Measurements from ENCODE around the gene A1BG. TPM values are rescaled to one million over a fixed set of nuclear protein-coding genes. Genes with fewer than 3 reads are reported as not detected.

Gene A1BG
- total RNA-seq, 1 experiment from 2014 or later: 1.2 TPM

DNA sequence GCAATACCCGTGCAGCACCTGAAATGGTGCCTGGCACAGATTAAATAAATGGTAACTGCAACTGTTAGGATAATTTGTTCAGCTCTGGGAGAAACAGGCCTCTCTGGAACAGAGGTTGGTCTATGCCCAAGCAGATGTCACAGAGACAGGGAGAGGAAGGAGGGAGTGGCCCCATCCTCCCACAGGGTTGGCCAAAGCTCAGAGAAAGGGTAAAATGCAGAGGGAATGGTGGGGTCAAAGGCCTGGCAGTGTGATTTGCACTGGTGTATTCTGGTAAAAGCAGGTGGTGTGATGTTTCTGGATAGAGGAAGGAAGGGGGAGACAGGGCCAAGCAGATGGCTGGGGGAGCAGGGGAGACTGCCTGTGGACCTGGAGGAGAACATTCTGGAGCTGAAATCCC, 17.1 kb downstream of the A1BG start (continued):
- TF ChIP-seq SP1 (IDR thresholded peaks at IDR 0.05; ENCODE audit: low read depth) (no peak), EGR1 (IDR thresholded peaks at IDR 0.05; ENCODE audit: low read depth) (no peak)

DNA sequence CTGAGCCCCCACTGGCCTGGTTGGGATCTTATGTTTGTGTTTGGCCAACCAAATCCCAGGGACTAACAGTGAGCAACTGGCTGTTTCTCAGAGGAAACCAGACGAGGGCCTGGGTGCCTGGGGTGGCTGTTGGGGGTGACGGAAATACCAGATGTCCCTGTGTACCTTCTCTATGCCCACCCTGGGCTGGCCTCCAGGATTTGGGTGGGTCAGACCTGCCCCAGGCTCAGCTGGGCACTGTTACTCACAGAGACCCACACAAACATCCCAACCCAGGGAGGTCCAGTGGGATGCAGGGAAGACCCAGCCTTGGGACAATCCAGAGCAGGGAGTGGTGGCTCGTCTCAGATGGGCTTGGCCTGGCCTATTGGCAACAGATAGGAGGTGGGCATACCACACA, 17.7 kb downstream of the A1BG start:
- ChIA-PET RAD21 (ENCODE audit: low non-redundant PET in 1 of 2, low total read pairs in 2 of 2, uncharacterized antibody in 2 of 2, unreplicated experiment in 2 of 2) (no interaction called here), CTCF (no interaction called here), POLR2A (no interaction called here)
- intact Hi-C loops (cut with micrococcal nuclease): no loop called here
- H3K4me2 ChIP-seq (ENCODE audit: low read length): no peak overlapping the region
- H3K4me1 ChIP-seq (ENCODE audit: control insufficient read depth in 1 of 2, insufficient read depth in 2 of 2, low read length in 2 of 2): peaks cover 0 to 1% of the 10 kb centered on the region in 2 experiments; a peak in 1 of 4 replicates
- ATAC-seq (no peak), DNase-seq (ENCODE audit: low read depth, low spot score) (no peak)
- H3K9me2 ChIP-seq (ENCODE audit: insufficient read depth): no peaks in the 10 kb centered on the region
- no peaks in the 10 kb centered on the region for H3K79me2 ChIP-seq (ENCODE audit: insufficient read depth, low read length)
- no peaks in the 10 kb centered on the region for H3K27me3 ChIP-seq (ENCODE audit: insufficient read depth, low read length)
- H3K36me3 ChIP-seq (ENCODE audit: control insufficient read depth in 1 of 2, insufficient read depth in 2 of 2, low read length in 2 of 2): peaks cover 0 to 21% of the 10 kb centered on the region in 2 experiments; a peak in 1 of 4 replicates
- no peak overlapping the region for H2AFZ ChIP-seq (ENCODE audit: low read depth, low read length, poor library complexity, severe bottlenecking)
- H3K4me3 ChIP-seq (replicated peaks in 1 of 2; ENCODE audit: low read depth in 1 of 2, low read length in 2 of 2): no peak overlapping the region
- no peaks in the 10 kb centered on the region for H4K20me1 ChIP-seq (ENCODE audit: insufficient read depth)
- peaks cover 0 to 4% of the 10 kb centered on the region in 2 experiments; a peak in 1 of 4 replicates for H3K9me3 ChIP-seq (ENCODE audit: control insufficient read depth in 1 of 2, insufficient read depth in 1 of 2, low read depth in 1 of 2, low read length in 2 of 2)
- TF ChIP-seq, protein P1, sequence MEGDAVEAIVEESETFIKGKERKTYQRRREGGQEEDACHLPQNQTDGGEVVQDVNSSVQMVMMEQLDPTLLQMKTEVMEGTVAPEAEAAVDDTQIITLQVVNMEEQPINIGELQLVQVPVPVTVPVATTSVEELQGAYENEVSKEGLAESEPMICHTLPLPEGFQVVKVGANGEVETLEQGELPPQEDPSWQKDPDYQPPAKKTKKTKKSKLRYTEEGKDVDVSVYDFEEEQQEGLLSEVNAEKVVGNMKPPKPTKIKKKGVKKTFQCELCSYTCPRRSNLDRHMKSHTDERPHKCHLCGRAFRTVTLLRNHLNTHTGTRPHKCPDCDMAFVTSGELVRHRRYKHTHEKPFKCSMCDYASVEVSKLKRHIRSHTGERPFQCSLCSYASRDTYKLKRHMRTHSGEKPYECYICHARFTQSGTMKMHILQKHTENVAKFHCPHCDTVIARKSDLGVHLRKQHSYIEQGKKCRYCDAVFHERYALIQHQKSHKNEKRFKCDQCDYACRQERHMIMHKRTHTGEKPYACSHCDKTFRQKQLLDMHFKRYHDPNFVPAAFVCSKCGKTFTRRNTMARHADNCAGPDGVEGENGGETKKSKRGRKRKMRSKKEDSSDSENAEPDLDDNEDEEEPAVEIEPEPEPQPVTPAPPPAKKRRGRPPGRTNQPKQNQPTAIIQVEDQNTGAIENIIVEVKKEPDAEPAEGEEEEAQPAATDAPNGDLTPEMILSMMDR (IDR thresholded peaks at IDR 0.05 in 2 of 3, conservative IDR thresholded peaks at IDR 0.05 in 1 of 3; ENCODE audit: borderline replicate concordance in 1 of 3, insufficient read depth in 1 of 3, low read depth in 2 of 3, low read length in 2 of 3): no peak
- TF ChIP-seq POLR2AphosphoS5 (IDR thresholded peaks at IDR 0.05; ENCODE audit: low read depth, low read length): no peak
- TF ChIP-seq EGR1 (IDR thresholded peaks at IDR 0.05; ENCODE audit: low read depth): no peak
- TF ChIP-seq POLR2A (IDR thresholded peaks at IDR 0.05; ENCODE audit: borderline replicate concordance, extremely low read depth, insufficient read depth, insufficient read length): no peak
- TF ChIP-seq ZNF274 (IDR thresholded peaks at IDR 0.05; ENCODE audit: low read depth, low read length): no peak
- BruUV-seq (replicated peaks): no TSS peak
- H3K27ac ChIP-seq (ENCODE audit: low read depth, low read length): no peak overlapping the region
- H3K9ac ChIP-seq (ENCODE audit: low read length): no peak overlapping the region
